Kidney tubule cell (primary cell): Measurements from ENCODE around the gene ANTXRL.
A peak's percentile ranks its signal among the peaks of the same experiment; 100 is the strongest.
"Not testable (repeated sequence)": the region's sequence is repeated elsewhere in the genome, so short reads cannot be mapped to it uniquely, and the experiment has no call there.

ENCODE experiments used
- DNase-seq: peaks from one replicate; pipeline ENCODE4 v3.0.0-alpha.2; 2018; ENCODE audit warnings: low spot score

ANTXRL gene

DNA sequence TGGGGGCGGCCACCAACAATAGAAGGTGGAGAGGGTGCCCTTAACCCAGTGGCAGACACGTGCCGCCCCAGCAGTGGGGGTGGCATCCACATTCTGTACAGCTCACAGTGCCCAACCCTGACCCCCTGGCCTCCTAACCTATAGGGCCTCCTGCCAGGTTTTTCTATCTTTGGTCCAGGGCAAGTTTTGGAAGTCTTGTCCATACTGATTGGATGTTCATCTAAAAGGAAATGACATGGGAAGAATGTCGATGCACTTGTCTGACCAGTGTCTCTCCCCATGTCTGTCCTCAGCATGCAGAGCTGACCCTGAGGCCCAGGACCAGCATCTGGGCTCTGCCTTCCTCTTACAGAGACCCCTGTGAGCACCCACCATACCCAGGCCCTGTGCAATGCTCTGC lies 32.3 kb upstream of the ANTXRL start:
- DNase-seq: no peak

DNA sequence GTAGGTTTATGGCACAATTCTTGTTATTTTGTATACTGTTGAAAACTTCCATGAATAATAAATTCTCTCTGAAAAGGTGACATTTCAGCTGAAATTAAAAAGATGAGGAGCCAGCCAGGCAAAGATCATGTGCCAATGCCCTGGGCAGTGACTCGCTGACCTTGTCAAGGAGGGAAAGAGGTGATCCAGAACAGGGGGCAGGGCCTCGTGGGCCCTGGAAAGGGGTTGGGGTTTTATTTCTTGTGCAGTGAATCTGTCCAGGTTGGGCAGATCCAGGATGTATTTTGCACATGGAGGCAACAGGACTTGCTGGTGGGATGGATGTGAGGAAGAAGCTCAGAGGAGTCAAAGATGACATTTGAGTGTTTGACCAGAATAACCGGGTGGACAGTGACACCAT lies 31.6 kb upstream of the ANTXRL start:
- not testable (repeated sequence) for DNase-seq

DNA sequence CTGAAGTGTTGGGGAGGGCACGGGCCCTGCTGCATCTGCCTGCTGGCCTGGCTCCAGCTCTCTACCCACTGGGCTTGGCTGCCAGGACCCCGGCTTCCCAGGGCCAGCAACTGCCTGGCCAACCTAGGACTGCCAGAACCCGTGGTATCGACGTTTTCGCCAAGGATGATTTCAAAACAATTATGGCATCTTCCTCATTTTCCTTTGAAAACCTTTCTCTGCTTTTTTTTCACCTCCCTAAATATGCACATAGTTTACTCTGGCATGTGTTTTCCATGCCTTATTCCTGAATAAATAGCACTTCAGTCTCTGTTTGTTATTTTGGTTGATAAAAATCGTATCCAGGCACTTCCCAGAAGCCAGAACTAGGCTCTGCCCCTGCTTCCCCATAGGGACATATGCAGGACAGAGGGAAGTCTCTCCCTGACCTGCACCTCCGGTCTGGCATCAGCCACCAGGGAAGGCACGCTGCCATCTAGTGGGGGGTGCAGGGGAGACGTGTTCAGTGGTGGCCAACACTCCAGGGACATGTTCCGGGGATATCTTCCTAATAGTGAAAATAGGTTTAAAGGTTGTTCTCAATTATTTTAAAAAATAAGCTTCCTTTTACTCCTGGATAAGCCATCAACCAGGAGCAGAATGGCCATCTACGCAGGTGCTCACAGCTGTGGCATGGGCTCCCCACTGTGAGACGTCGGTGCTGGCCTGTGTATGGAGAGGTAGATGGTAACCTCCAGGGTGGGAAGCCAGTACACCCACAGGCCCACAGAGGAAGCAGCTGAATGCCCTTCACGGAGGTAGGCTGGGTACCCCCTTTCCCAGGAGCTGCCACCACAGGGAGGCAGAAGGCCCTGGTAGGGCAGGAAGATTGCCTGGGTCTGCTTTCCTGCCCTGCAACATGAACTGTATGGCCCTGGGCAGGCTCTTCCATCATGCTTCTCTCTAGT lies 30.7 kb upstream of the ANTXRL start:
- peak; percentile 60 for DNase-seq

DNA sequence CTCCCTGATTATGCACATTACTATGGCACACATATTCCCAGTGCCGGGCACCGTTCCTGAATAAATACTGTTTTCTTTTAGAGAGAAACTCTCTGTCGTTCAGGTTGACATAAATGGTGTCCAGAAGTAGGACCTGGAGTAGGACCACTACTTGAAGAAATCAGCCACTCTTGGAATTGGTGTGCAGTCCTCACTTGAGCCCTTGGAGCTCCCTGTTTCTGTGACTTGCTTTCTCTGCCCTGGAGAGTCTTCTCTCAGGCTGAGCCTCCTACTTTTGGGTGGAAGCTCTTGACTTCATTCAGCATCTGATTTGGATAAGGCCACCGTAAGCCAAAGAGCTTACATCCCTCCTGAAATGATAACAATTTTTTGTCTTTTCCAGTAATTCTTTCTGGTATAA lies 29.7 kb upstream of the ANTXRL start:
- DNase-seq: no peak

DNA sequence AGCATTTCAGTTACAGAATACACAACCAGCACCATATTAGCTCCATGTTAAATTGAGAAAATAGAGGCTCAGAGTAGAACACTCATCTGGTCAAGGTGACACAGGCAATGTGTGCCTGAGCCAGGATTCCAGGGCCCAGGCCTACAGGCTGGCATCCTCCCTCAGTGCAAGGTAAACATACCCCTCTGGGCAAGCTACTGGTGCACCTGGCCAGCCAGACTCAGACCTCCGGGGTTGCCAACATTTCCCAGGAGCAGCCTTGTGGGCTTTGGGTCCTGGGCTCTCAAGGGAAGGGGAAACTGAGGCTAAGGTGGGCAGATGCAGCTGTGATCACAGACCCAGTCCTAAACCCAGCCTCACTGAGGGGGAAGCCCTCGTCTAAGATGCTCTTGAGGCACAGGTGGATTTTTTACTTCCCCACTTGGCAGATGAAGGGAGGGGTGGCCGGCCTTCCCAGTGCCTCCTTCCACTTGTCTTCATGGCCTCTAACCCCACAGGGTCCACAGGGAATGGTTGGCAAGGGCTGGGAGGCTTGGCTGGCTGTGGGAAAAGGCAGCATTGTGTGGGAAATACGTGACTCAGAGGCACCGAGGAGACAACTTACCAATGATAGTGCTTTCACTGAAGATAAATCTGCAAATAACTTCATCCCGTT lies 23.8 kb upstream of the ANTXRL start:
- not testable (repeated sequence) for DNase-seq

DNA sequence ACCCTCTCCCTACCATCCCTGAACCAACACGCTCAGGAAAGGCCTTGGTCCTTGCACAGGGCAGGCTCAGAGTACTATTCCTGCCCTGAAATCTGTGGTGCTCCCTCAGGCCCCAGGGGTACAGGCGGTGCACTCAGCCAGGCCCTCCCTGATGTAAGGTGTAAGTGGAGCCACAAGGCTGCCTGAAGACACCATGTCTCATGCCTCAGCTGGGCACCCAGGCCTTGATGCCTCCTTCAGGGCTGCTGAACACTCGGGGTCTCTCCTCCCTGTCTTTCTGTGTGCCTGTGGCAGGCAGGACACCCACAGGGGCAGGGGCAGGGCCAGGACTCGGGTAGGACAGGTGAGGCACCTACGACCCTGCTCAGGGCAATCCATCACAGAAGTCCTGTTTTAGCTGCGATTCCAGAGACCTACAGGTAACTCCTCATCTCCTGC lies 22.9 kb upstream of the ANTXRL start:
- no peak for DNase-seq

DNA sequence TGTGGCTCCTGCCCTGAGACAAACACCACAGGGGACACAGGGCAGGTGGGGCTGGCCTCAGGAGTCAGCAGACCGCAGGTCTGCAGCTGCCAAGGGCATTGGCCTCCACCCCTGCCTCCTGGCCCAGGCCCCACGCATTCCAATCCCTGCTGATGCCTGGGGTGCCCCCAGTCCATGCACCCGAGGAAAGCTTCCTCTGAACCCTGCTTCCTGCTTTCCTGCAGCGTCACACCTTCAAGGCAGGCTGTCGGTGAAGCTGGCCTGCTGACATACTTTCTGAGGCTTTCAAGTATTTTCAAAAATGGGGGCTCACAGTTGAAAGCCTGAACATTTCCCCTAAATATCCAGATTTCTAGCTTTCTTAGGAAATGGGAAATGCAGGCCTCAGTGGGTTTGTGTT lies 22.5 kb upstream of the ANTXRL start:
- no peak for DNase-seq

DNA sequence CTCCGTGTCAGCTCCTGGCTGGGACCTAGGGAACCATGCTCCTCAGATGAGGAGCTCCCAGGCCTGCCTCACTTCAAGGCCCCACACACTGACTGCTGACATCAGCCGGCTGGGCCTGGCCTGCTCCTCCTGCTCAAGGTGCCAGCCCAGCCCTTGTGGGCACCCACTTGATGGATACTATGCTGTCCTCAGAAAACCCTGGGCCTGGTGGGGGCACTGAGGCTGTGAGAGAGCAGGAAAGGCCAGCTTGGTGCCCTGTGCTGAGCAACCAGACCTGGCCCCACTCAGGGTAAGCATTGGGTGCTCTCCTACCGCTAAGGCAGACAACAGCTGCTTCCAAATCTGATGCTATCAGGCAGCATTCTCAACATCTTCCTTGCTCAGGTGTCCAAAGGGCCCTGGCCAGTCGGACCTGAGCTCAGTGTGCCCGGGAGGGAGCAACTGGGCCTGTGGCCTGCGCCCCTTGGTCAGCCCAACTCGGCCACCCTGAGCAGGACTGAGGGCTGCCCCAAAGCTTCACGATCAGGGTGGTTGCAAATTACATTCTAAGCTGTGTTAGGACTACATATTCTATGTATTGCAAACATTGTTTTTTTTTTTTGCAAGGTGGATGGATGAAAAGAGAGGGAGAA lies 21.9 kb upstream of the ANTXRL start:
- DNase-seq: no peak

DNA sequence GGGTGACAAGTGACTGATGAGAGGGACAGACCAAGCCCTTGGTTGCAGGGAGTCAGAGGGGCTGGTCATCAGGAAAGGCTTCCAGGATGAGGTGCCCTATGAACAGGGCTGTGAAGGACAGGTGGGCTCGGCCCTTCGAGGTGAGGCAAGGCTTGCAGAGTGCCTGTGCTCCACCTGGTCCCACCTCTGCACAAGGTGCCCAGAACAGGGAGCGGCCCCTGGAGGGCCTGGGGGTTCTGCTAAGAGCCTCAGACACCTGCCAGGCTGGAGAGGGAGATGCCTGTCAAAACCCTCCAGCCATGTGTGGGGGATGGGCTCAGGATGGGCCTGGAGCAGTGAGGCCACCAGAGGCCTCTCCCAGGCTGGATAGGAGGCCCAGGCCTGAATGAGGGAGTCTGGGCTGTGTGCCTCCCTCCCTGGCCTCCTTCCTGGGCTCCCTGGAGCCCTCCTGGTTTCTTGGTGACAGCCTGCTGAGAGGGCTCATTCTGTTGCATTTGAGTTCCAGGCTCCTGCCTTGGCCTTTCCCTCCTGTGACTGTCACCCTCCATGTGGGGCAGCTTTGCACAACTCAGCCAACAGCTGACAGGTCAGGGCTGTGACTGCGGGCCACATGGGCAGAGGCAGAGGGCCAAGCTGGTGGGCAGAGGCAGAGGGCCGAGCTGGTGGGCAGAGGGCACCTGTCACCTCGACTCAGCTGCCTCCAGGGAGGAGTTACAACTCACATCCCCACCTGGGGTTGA lies 21.1 kb upstream of the ANTXRL start:
- not testable (repeated sequence) for DNase-seq

DNA sequence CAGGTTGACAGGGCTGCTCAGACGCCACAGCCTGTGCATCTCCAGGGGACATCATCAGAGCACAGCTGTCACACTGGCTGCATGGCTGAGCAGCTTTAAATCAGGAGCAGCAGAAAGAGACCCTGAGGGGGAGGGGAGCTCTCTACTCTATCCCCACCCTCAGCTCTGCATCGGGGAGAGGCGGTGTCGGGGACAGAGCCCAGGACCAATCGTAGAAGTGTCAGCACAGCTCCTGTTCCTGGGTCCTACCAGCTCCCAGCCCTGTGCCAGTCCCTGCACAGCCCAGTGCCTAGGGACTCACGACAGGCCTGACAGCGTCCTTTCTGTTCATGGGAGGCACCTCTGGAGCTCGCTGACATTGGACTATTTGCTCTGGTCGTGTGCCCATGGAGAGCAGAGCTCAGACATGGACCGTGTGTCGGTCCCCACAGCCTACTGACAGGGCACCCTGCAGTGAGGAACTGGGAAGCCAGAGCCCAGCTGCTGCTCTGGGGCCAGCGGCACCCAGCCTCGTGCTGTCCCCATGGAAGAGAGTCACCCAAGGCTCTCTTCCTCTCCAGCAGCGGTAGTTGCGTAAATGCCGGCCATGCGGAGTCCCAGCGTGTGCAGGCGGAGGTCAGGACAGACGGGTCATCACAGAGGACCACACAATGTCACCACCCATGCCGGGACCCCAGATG lies 20.4 kb upstream of the ANTXRL start:
- DNase-seq: no peak

DNA sequence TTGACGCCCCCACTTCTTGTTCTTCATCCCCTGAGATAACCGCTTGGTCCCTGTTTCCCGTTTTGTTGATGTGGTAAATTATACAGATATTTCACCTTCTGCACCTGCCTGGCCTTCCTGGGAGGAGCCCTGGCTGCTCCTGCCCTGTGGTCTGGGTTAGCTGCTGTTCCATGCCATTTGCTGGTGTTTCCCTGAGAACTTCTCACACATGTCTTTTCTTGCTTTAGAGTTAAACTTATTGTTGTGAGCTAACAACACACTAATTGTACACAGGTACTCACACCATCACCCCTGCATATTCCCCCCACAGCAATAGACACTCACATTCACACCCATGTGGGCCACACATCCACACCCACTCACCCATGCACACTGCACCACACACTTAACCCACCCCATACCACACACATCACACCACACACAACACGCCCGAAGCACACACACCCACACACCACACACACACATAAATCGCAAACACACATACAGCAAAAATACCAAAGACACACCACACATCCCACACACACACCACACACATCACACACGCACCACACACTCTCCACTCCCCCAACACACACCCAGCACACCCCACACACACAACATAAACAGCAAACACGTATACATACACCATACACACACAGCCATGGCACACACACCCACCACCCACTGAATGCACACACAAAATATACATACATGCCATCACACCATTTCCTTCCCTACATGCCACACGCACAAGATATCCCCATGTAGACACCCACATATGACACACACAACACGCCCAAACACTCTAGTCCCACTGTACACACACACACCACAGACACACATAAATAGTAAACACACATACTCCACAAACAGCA lies 19.4 kb upstream of the ANTXRL start:
- DNase-seq: no peak

DNA sequence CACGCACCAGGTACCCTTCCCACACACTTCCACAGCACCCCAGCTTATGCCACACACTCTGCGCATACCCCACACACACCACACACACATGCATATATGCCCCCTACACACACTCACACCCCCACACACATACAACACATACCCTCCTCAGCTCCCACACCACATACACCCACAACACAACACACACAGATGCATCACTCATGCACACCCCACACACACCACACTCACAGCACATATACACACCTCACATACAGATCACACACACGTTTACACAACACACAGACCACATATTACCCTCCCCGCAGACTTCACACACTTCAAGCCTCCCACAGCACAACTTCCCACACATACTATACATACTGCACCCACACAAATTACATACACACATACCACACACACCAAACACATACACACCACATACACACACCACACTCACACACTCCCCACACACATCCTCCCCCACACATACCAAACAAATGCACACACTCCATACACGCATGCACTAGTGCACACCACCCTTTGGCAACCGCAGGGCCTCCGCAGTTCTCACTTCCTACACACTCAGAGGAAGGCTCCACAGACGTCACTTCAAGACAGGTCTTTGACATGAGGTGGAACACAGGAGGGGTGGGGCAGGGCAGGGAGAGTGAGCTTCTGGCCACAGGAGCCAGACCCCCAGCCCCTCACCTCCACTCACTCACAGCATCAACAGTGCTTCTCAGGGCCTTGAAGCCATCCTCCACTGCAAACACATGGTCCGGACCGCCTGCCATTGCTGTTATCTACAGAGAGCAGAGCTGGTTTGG lies 18.5 kb upstream of the ANTXRL start:
- DNase-seq: no peak

DNA sequence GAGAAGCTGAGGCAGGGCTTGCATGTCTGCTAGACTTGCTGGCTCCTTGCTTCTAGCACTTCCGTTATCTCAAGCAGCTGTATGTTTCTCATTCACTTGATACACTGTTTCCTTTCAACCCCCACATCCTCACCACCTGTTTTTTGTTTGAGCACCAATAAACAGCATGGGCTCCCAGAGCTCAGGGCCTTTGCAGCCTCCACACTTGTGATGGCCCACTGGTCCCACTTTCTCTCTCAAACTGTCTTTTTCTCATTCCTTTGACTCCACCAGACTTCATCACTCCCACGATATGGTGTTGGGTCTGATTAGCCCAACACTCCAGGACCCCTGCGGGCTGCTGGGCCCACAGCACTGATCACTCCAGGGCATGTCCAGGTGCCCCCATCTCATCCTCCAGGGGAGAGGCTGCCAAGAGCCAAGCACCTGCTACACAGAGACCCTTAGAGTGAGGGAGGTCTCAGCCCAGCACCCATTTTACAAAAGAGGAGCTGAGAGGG lies 17.2 kb upstream of the ANTXRL start:
- not testable (repeated sequence) for DNase-seq

DNA sequence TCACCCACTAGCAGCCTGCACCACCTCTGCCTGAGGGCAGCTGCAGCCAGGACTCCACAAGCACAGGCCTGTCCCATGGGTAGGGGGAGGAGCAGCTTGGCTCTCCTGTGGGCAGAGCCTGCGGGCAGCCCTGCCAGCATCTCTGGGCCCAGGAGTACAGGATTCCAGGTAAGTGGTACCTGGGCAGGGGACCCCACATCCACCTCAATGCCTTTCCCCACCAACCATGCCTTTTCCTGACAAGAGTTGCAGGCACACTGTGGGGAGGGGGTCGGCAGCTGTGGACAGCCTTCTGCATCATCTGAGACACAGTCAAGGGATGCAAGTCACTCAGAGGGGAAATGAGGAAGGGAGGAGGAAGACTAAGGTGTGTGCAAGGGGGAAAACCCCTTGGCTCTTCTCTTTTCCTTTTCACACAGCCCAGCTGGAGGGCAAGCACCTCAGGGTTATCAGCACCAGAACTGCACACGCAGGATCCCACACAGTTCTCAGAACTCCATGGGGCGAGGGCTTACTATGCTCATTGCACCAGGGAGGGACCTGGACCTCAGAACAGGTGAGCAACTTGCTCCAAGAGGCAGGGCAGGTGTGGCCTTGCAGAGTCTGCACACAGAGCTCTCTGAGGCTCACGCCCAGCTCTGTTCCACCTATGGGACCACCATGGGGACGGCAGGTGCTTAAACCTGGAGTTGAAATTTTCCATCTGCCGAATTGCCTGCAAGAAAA lies 16.5 kb upstream of the ANTXRL start:
- no peak for DNase-seq

DNA sequence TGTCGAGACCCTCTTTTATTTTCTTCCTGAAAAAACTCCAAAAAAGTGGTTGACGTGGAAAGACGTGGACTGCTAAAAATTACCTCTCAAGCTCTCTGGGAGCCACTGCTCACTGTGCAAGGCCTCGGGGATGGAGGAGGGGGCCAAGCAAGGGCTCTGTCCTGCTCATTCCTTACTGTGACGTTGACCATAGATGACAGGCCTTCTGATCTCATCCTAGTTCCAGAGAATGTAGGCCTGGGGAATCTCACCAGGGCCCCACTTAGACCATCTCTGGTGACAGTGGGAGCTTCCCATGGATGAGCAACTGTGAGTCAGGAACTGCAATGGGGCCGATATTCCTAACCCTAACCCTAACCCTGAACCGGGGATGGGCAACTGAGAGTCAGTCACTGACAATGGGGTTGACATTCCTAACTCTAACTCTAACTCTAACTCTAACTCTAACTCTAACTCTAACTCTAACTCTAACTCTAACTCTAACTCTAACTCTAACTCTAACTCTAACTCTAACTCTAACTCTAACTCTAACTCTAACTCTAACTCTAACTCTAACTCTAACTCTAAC lies 15.8 kb upstream of the ANTXRL start:
- DNase-seq: not testable (repeated sequence)

DNA sequence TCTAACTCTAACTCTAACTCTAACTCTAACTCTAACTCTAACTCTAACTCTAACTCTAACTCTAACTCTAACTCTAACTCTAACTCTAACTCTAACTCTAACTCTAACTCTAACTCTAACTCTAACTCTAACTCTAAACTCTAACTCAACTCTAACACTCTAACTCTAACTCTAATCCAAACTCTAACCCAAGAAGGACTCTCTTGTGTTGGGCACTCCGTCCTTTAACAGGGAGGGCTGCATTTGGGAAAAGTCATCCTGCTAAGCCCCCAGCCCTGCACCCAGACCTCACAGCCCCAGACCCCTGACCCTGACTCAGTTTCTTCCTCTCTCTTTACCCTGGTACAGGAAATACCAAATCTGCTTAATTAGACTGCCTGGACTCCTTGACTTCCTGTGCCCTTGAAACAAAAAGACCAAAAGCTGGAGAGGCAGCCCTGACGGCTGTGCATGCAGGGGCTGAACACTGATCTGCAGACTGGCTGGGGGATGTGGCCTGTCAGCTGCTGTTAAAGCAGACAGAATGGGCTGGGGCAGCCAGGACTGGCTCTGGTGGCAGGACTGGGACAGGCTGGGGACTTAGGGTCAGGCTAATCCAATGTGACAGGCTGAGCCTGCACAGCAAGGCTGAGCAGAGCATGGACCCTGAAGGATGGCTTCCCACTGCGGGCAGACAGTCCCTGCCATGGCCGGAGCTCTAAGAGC lies 14.8 kb upstream of the ANTXRL start:
- not testable (repeated sequence) for DNase-seq

DNA sequence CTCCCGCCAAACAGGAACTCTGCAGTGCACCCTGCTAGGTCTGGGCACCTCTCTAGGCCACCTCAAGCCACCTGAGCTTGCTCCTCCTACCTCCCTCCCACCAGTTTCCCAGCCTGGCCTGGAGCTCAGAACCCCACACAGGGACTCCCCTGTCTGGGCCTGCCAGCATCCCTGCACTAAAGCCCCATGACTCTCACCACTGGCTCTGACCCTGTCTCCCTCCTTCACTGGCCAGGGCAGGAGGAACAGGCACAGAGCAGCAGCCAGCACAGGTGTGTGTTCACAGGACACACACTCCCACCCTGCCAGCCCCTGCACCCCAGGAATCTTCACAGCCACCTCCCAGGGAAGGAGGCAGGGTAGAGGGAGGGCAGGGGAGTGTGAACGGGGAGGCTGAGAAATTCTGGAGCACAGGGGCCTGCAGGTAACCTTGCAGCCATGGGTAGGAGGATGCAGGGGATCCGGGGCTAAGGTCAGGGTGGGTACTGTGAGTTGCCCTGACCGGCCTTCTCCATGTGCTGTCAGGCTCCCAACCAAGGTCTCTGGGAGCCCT lies 13.9 kb upstream of the ANTXRL start:
- no peak for DNase-seq
